HCT116 (cell line): ENCODE results near the gene TBC1D8. TPM values are rescaled to one million over a fixed set of nuclear protein-coding genes. Genes with fewer than 3 reads are reported as not detected.

Experiments used
- ATAC-seq: fragments of 200-7000 bp; cut with Tn5 transposase; 2 replicates; pipeline ENCODE4 v1.9.1; 2020; ENCODE audit warnings: mild to moderate bottlenecking, moderate library complexity
- BruUV-seq: library from RNA; stranded (reverse); fragments of 400-500 nt; replicated peaks from 2 replicates; lab custom pipeline; 2021; lab: Mats Ljungman, UMichigan
- CTCF ChIA-PET: fragments of 300-600 bp; sonication (Branson Sonifier 250); formaldehyde crosslinking; loops from one replicate; lab custom pipeline; 2021; ENCODE audit warnings: antibody characterized with exemption; lab: Charles Lee
- POLR2A ChIA-PET: fragments of 300-600, 350-600 bp; sonication (Branson Sonifier 250); formaldehyde crosslinking; loops from one replicate; lab custom pipeline; 2021; ENCODE audit warnings: antibody characterized with exemption; lab: Charles Lee
- RAD21 ChIA-PET, 2 experiments: fragments of 300-600 bp; sonication (Branson Sonifier 250); formaldehyde crosslinking; loops; one replicate each; lab custom pipeline; 2023; ENCODE audit warnings: low total read pairs in 2 of 2; ENCODE audit not compliant: uncharacterized antibody in 2 of 2, unreplicated experiment in 2 of 2, low non-redundant PET in 1 of 2; lab: Charles Lee
- DNase-seq: peaks from one replicate; pipeline ENCODE4 v3.0.0-alpha.2; 2010; ENCODE audit warnings: low read depth, low spot score
- H2AFZ ChIP-seq: fragments of 200-600 bp; shearing (Covaris generic), sonication (generic); 2 replicates; pipeline ENCODE4 v1.6.1; 2017; ENCODE audit warnings: low read depth, mixed run types, mixed read lengths, antibody characterized with exemption, low read length; ENCODE audit not compliant: poor library complexity, severe bottlenecking
- H3K27ac ChIP-seq: 2 replicates; pipeline ENCODE4 v1.5.1; 2012; ENCODE audit warnings: low read depth, low read length
- H3K27me3 ChIP-seq: fragments of 200-600 bp; sonication (generic); 2 replicates; pipeline ENCODE4 v1.6.1; 2016; ENCODE audit warnings: mixed run types, low read length, mixed read lengths; ENCODE audit not compliant: insufficient read depth
- H3K36me3 ChIP-seq, 2 experiments: fragments of 200-500 bp in 1 of 2; fragments of 200-600 bp in 1 of 2; sonication (Bioruptor generic) in 1 of 2; sonication (generic) in 1 of 2; 2 replicates each; pipeline versions ENCODE4 v1.5.1 to v1.6.1; 2014 to 2016; ENCODE audit warnings: low read length in 2 of 2, inconsistent platforms in 1 of 2, mixed read lengths in 1 of 2, mixed run types in 1 of 2; ENCODE audit not compliant: insufficient read depth in 2 of 2, control insufficient read depth in 1 of 2
- H3K4me1 ChIP-seq, 2 experiments: fragments of 200-600 bp in 1 of 2; sonication (generic) in 1 of 2; 2 replicates each; pipeline versions ENCODE4 v1.5.1 to v1.6.1; 2012 to 2017; ENCODE audit warnings: low read length in 2 of 2, inconsistent platforms in 1 of 2, mild to moderate bottlenecking in 1 of 2, mixed read lengths in 1 of 2, mixed run types in 1 of 2, moderate library complexity in 1 of 2; ENCODE audit not compliant: insufficient read depth in 2 of 2, control insufficient read depth in 1 of 2
- H3K4me2 ChIP-seq: fragments of 200-600 bp; sonication (generic); 2 replicates; pipeline ENCODE4 v1.6.1; 2017; ENCODE audit warnings: mixed run types, low read length, mixed read lengths
- H3K4me3 ChIP-seq, 2 experiments: fragments of 200-600 bp in 1 of 2; sonication (generic) in 1 of 2; replicated peaks in 1 of 2; 2 replicates each; pipeline ENCODE4 v1.5.1; 2011 to 2016; ENCODE audit warnings: low read length in 2 of 2, control low read depth in 1 of 2, low read depth in 1 of 2, mild to moderate bottlenecking in 1 of 2, mixed read lengths in 1 of 2, mixed run types in 1 of 2
- H3K79me2 ChIP-seq: fragments of 200-600 bp; sonication (generic); 2 replicates; pipeline ENCODE4 v1.6.1; 2017; ENCODE audit warnings: mild to moderate bottlenecking, mixed run types, low read length, moderate library complexity, mixed read lengths; ENCODE audit not compliant: insufficient read depth
- H3K9ac ChIP-seq: fragments of 200-600 bp; sonication (generic); 2 replicates; pipeline ENCODE4 v1.6.1; 2016; ENCODE audit warnings: low read length, mixed read lengths
- H3K9me2 ChIP-seq: fragments of 200-600 bp; sonication (generic), shearing (Covaris generic); 2 replicates; pipeline ENCODE4 v1.6.1; 2017; ENCODE audit warnings: mixed run types, mild to moderate bottlenecking, moderate library complexity; ENCODE audit not compliant: insufficient read depth
- H3K9me3 ChIP-seq, 2 experiments: fragments of 200-500 bp in 1 of 2; fragments of 200-600 bp in 1 of 2; sonication (Bioruptor generic) in 1 of 2; sonication (generic) in 1 of 2; 2 replicates each; pipeline ENCODE4 v1.6.1; 2014 to 2017; ENCODE audit warnings: low read length in 2 of 2, mixed read lengths in 2 of 2, inconsistent platforms in 1 of 2, low read depth in 1 of 2, mild to moderate bottlenecking in 1 of 2, mixed run types in 1 of 2, moderate library complexity in 1 of 2; ENCODE audit not compliant: control insufficient read depth in 1 of 2, insufficient read depth in 1 of 2
- H4K20me1 ChIP-seq: fragments of 200-600 bp; sonication (generic), shearing (Covaris generic); 2 replicates; pipeline ENCODE4 v1.6.1; 2017; ENCODE audit warnings: mixed run types, mild to moderate bottlenecking, moderate library complexity; ENCODE audit not compliant: insufficient read depth
- ATF3 ChIP-seq: IDR thresholded peaks from 2 replicates; pipeline ENCODE4 v1.6.1; 2012
- EGR1 ChIP-seq: IDR thresholded peaks from 2 replicates; pipeline ENCODE4 v1.6.1; 2012; ENCODE audit warnings: low read depth
- ELF1 ChIP-seq: IDR thresholded peaks from 2 replicates; pipeline ENCODE4 v1.6.1; 2012; ENCODE audit warnings: low read depth, borderline replicate concordance
- EZH2 ChIP-seq: fragments of 200-600 bp; sonication (generic); IDR thresholded peaks from 2 replicates; pipeline ENCODE4 v1.6.1; 2017; ENCODE audit warnings: antibody characterized with exemption, mixed run types
- JUND ChIP-seq: IDR thresholded peaks from 2 replicates; pipeline ENCODE4 v1.6.1; 2012
- POLR2A ChIP-seq: IDR thresholded peaks from 2 replicates; pipeline ENCODE4 v1.7.0; 2011; ENCODE audit warnings: borderline replicate concordance; ENCODE audit not compliant: insufficient read depth, insufficient read length; ENCODE audit errors: extremely low read depth
- RAD21 ChIP-seq: IDR thresholded peaks from 2 replicates; pipeline ENCODE4 v1.6.1; 2012; ENCODE audit warnings: low read depth, mild to moderate bottlenecking
- SIN3A ChIP-seq: IDR thresholded peaks from 2 replicates; pipeline ENCODE4 v1.6.1; 2012; ENCODE audit warnings: low read depth
- SRF ChIP-seq: IDR thresholded peaks from 2 replicates; pipeline ENCODE4 v1.6.1; 2012; ENCODE audit warnings: low read depth
- YY1 ChIP-seq: IDR thresholded peaks from 2 replicates; pipeline ENCODE4 v1.6.1; 2011; ENCODE audit warnings: low read length, low read depth, moderate library complexity, mild to moderate bottlenecking; ENCODE audit not compliant: insufficient replicate concordance; ENCODE audit errors: extremely low read depth
- ZFX ChIP-seq: fragments of 450-650 bp; IDR thresholded peaks from 2 replicates; pipeline ENCODE4 v1.6.1; 2017
- intact Hi-C: fragments of 100-400 bp; cut with micrococcal nuclease; formaldehyde crosslinking; loops from 2 replicates; pipeline ENCODE4 v1.10.0; 2022
- total RNA-seq: library from RNA; stranded (reverse); gene quantifications from one replicate; pipeline ENCODE4 v1.2.1, GENCODE V29; 2021; ENCODE audit not compliant: unreplicated experiment
- TF ChIP-seq, protein P1 (sequence below), 3 experiments: fragments of 200-600 bp in 1 of 3; sonication (generic) in 1 of 3; IDR thresholded peaks in 2 of 3; conservative IDR thresholded peaks in 1 of 3; 2 replicates each; pipeline ENCODE4 v1.5.1; 2012 to 2017; ENCODE audit warnings: low read depth in 2 of 3, low read length in 2 of 3, antibody characterized with exemption in 1 of 3, borderline replicate concordance in 1 of 3, control low read depth in 1 of 3, mild to moderate bottlenecking in 1 of 3, mixed read lengths in 1 of 3, mixed run types in 1 of 3, moderate library complexity in 1 of 3; ENCODE audit not compliant: insufficient read depth in 1 of 3
- TF ChIP-seq, protein P2 (sequence below): IDR thresholded peaks from 2 replicates; pipeline ENCODE4 v1.6.1; 2012; ENCODE audit warnings: low read depth
- TF ChIP-seq, protein P3 (sequence below): IDR thresholded peaks from 2 replicates; pipeline ENCODE4 v1.6.1; 2011; ENCODE audit warnings: mild to moderate bottlenecking, low read length, moderate library complexity; ENCODE audit not compliant: insufficient replicate concordance; ENCODE audit errors: extremely low read depth

Gene TBC1D8
- total RNA-seq, 1 experiment from 2014 or later: 44.0 TPM

DNA sequence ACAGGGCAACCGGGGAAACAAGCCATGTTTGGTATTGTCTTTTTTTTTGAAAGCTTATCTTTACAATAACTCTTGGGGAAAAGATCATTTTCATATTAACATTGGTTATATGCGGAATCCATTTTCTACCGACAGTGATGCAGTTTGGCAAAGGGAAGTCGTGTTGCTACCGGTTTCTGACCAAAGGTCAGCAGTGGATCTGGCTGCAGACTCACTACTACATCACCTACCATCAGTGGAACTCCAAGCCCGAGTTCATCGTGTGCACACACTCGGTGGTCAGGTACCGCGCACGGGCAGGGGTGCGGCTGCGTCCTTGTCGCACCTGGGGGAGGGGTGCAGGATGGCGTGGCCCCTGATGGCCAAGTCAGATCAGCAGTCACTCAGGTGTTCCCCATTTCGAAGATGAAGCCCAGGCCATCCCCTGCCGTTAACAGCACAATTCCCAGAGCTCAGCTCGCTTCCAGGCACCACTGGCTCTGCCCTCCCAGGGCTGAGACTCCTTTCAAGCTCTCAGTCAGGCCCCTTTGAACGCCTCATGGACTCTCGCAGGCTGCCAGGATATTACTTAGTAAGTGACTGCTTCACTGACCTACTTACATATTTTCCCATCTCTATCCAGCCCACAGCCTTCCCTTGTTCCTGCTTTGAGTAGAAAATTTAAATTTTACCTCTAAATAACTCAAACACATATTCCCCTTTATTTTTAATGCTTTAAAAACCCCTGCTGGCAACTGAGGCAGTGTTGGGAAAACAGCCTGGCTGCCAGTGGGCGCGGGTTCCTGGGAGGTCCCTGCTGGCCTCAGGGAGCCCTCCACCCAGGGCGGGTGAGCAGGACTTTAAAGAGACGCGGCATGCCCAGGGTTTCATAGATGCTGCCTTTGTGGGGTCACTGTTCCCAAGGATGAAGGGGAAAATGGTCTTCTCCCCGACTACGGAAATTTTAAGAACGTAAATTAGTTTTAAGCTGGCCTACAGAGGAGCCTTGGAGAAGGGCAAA, 182.7 kb downstream of the TBC1D8 start:
- ChIA-PET POLR2A (no interaction called here), RAD21 (no interaction called here), CTCF (no interaction called here)
- Histone ChIP-seq H3K79me2 (no peaks in the 10 kb centered on the region), H3K36me3 (peaks cover 0 to 3% of the 10 kb centered on the region in 2 experiments; a peak in 1 of 4 replicates), H3K4me3 (no peak overlapping the region), H3K27me3 (no peaks in the 10 kb centered on the region), H3K4me2 (no peak overlapping the region), H3K9me2 (no peaks in the 10 kb centered on the region), H3K4me1 (no peaks in the 10 kb centered on the region), H2AFZ (no peak overlapping the region), H3K27ac (no peak overlapping the region), H3K9me3 (no peaks in the 10 kb centered on the region), H3K9ac (no peak overlapping the region), H4K20me1 (no peaks in the 10 kb centered on the region)
- intact Hi-C loops: no loop called here
- BruUV-seq: no TSS peak
- no peak for ATAC-seq
- no peak for TF ChIP-seq SRF
- no peak for TF ChIP-seq ATF3
- TF ChIP-seq, protein P1, sequence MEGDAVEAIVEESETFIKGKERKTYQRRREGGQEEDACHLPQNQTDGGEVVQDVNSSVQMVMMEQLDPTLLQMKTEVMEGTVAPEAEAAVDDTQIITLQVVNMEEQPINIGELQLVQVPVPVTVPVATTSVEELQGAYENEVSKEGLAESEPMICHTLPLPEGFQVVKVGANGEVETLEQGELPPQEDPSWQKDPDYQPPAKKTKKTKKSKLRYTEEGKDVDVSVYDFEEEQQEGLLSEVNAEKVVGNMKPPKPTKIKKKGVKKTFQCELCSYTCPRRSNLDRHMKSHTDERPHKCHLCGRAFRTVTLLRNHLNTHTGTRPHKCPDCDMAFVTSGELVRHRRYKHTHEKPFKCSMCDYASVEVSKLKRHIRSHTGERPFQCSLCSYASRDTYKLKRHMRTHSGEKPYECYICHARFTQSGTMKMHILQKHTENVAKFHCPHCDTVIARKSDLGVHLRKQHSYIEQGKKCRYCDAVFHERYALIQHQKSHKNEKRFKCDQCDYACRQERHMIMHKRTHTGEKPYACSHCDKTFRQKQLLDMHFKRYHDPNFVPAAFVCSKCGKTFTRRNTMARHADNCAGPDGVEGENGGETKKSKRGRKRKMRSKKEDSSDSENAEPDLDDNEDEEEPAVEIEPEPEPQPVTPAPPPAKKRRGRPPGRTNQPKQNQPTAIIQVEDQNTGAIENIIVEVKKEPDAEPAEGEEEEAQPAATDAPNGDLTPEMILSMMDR (IDR thresholded peaks at IDR 0.05 in 2 of 3, conservative IDR thresholded peaks at IDR 0.05 in 1 of 3; ENCODE audit: borderline replicate concordance in 1 of 3, insufficient read depth in 1 of 3, low read depth in 2 of 3, low read length in 2 of 3): no peak
- TF ChIP-seq ZFX: no peak
- no peak for TF ChIP-seq ELF1
- TF ChIP-seq, protein P2, sequence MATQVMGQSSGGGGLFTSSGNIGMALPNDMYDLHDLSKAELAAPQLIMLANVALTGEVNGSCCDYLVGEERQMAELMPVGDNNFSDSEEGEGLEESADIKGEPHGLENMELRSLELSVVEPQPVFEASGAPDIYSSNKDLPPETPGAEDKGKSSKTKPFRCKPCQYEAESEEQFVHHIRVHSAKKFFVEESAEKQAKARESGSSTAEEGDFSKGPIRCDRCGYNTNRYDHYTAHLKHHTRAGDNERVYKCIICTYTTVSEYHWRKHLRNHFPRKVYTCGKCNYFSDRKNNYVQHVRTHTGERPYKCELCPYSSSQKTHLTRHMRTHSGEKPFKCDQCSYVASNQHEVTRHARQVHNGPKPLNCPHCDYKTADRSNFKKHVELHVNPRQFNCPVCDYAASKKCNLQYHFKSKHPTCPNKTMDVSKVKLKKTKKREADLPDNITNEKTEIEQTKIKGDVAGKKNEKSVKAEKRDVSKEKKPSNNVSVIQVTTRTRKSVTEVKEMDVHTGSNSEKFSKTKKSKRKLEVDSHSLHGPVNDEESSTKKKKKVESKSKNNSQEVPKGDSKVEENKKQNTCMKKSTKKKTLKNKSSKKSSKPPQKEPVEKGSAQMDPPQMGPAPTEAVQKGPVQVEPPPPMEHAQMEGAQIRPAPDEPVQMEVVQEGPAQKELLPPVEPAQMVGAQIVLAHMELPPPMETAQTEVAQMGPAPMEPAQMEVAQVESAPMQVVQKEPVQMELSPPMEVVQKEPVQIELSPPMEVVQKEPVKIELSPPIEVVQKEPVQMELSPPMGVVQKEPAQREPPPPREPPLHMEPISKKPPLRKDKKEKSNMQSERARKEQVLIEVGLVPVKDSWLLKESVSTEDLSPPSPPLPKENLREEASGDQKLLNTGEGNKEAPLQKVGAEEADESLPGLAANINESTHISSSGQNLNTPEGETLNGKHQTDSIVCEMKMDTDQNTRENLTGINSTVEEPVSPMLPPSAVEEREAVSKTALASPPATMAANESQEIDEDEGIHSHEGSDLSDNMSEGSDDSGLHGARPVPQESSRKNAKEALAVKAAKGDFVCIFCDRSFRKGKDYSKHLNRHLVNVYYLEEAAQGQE: no peak
- TF ChIP-seq SIN3A: no peak
- TF ChIP-seq YY1: no peak
- TF ChIP-seq, protein P3, sequence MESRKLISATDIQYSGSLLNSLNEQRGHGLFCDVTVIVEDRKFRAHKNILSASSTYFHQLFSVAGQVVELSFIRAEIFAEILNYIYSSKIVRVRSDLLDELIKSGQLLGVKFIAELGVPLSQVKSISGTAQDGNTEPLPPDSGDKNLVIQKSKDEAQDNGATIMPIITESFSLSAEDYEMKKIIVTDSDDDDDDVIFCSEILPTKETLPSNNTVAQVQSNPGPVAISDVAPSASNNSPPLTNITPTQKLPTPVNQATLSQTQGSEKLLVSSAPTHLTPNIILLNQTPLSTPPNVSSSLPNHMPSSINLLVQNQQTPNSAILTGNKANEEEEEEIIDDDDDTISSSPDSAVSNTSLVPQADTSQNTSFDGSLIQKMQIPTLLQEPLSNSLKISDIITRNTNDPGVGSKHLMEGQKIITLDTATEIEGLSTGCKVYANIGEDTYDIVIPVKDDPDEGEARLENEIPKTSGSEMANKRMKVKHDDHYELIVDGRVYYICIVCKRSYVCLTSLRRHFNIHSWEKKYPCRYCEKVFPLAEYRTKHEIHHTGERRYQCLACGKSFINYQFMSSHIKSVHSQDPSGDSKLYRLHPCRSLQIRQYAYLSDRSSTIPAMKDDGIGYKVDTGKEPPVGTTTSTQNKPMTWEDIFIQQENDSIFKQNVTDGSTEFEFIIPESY: no peak
- no peak for TF ChIP-seq JUND
- TF ChIP-seq RAD21: no peak
- TF ChIP-seq EGR1: no peak
- TF ChIP-seq EZH2: no peak
- TF ChIP-seq POLR2A: no peak
- DNase-seq: no peak
